ENCODE results near the gene DIDO1. TPM values are rescaled to one million over a fixed set of nuclear protein-coding genes. Genes with fewer than 3 reads are reported as not detected.

Gene DIDO1
- total and polyA plus RNA-seq, 2 of the 13 experiments (the other 11 are each of a cell fraction or from before 2014, with no cell fraction given) = 75.0 to 75.1 TPM

- TF ChIP-seq, protein P1, sequence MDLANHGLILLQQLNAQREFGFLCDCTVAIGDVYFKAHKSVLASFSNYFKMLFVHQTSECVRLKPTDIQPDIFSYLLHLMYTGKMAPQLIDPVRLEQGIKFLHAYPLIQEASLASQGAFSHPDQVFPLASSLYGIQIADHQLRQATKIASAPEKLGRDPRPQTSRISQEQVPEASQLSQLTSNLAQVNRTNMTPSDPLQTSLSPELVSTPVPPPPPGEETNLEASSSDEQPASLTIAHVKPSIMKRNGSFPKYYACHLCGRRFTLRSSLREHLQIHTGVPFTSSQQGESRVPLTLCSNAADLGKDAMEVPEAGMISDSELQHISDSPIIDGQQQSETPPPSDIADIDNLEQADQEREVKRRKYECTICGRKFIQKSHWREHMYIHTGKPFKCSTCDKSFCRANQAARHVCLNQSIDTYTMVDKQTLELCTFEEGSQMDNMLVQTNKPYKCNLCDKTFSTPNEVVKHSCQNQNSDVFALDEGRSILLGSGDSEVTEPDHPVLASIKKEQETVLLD (CRISPR knock-in tag; IDR thresholded peaks at IDR 0.05; ENCODE audit: low read depth) = 0 out of 2 replicates have a peak, but pooled peaks have one; percentile 34
- TF ChIP-seq ZNF652 (CRISPR knock-in tag; IDR thresholded peaks at IDR 0.05; ENCODE audit: borderline replicate concordance, low read depth) (no peak), ZKSCAN8 (CRISPR knock-in tag; IDR thresholded peaks at IDR 0.05; ENCODE audit: borderline replicate concordance) (no peak), ZNF441 (CRISPR knock-in tag; IDR thresholded peaks at IDR 0.05; ENCODE audit: borderline replicate concordance) (no peak), ZNF766 (CRISPR knock-in tag; IDR thresholded peaks at IDR 0.05; ENCODE audit: borderline replicate concordance) (no peak), SMAD3 (CRISPR knock-in tag; IDR thresholded peaks at IDR 0.05) (no peak), ZNF761 (CRISPR knock-in tag; conservative IDR thresholded peaks at IDR 0.05) (no peak), ZFP91 (CRISPR knock-in tag; IDR thresholded peaks at IDR 0.05; ENCODE audit: borderline replicate concordance) (peak; percentile 77; the same call in 1 of the 2 replicates), SUZ12 (IDR thresholded peaks at IDR 0.05; ENCODE audit: low read depth, low read length) (no peak), TEAD2 (CRISPR knock-in tag; IDR thresholded peaks at IDR 0.05) (no peak), SRSF9 (IDR thresholded peaks at IDR 0.05; ENCODE audit: borderline replicate concordance, insufficient read depth, low read depth, low read length, poor library complexity, severe bottlenecking) (no peak), NCOA5 (CRISPR knock-in tag; IDR thresholded peaks at IDR 0.05) (no peak), ZNF891 (CRISPR knock-in tag; IDR thresholded peaks at IDR 0.05) (0 out of 2 replicates have a peak, but pooled peaks have one; percentile 6), HOXD1 (CRISPR knock-in tag; IDR thresholded peaks at IDR 0.05) (no peak), SRSF1 (optimal IDR thresholded peaks at IDR 0.05; ENCODE audit: low read depth, low read length) (peak; percentile 60), AGO2 (optimal IDR thresholded peaks at IDR 0.05; ENCODE audit: low read depth, low read length) (peak; percentile 83), ZBTB7A (CRISPR knock-in tag; IDR thresholded peaks at IDR 0.05) (no peak), THAP7 (CRISPR knock-in tag; IDR thresholded peaks at IDR 0.05) (no peak), ZFP90 (CRISPR knock-in tag; IDR thresholded peaks at IDR 0.05; ENCODE audit: borderline replicate concordance) (no peak), SMYD3 (CRISPR knock-in tag; IDR thresholded peaks at IDR 0.05) (no peak), HMG20B (CRISPR knock-in tag; conservative IDR thresholded peaks at IDR 0.05) (no peak)
- TF ChIP-seq, protein P2, sequence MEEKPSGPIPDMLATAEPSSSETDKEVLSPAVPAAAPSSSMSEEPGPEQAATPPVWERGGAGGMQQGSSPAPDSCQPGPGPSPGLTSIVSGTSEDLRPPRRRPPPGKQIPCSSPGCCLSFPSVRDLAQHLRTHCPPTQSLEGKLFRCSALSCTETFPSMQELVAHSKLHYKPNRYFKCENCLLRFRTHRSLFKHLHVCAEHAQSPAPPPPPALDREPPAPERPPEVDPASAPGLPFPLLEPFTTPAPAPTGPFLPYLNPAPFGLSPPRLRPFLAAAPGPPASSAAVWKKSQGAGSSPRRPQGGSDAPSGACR (CRISPR knock-in tag; IDR thresholded peaks at IDR 0.05) = no peak
- TF ChIP-seq, protein P3, sequence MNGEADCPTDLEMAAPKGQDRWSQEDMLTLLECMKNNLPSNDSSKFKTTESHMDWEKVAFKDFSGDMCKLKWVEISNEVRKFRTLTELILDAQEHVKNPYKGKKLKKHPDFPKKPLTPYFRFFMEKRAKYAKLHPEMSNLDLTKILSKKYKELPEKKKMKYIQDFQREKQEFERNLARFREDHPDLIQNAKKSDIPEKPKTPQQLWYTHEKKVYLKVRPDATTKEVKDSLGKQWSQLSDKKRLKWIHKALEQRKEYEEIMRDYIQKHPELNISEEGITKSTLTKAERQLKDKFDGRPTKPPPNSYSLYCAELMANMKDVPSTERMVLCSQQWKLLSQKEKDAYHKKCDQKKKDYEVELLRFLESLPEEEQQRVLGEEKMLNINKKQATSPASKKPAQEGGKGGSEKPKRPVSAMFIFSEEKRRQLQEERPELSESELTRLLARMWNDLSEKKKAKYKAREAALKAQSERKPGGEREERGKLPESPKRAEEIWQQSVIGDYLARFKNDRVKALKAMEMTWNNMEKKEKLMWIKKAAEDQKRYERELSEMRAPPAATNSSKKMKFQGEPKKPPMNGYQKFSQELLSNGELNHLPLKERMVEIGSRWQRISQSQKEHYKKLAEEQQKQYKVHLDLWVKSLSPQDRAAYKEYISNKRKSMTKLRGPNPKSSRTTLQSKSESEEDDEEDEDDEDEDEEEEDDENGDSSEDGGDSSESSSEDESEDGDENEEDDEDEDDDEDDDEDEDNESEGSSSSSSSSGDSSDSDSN (CRISPR knock-in tag; IDR thresholded peaks at IDR 0.05) = no peak
Observed at GRCh38 chr20:62832212-62832922, 93.9 kb downstream of the DIDO1 start (continued).

Measured in HepG2 (cell line).